ENCODE results near the gene ASXL2.

Gene ASXL2

DNA sequence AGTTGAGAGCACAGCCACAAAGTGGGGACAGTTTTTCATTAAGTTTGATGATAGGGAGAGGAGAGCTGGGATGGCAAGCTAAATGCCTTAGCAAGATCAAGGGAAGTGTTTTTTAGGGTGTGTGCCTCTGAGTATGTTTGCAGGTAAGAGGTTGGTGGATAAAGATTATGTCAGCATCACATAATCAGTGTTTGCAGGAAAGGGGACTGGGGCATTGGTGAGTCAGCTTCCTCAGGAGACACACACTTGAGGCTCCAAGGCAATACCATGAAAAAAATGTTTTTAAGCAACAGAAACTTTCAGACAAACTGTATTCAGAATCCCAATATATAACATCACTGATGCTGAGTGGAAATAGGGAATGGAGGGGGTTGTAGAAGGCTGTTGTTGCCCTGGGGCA is 179.5 kb downstream of the ASXL2 start:
- H3K9ac ChIP-seq (ENCODE audit: low read length): no peak overlapping the region
- H3K4me2 ChIP-seq (ENCODE audit: low read depth, low read length, poor library complexity, severe bottlenecking): no peak overlapping the region
- no peak overlapping the region for H2AFZ ChIP-seq (ENCODE audit: low read depth, low read length, severe bottlenecking)
- H4K20me1 ChIP-seq (ENCODE audit: low read depth, low read length): no peaks in the 10 kb centered on the region
- H3K79me2 ChIP-seq (ENCODE audit: insufficient read depth, low read length): no peaks in the 10 kb centered on the region
- no peak overlapping the region for H3K27ac ChIP-seq (ENCODE audit: low read depth, low read length)
- no peaks in the 10 kb centered on the region for H3K27me3 ChIP-seq (ENCODE audit: low read length)
- TF ChIP-seq, protein P1, sequence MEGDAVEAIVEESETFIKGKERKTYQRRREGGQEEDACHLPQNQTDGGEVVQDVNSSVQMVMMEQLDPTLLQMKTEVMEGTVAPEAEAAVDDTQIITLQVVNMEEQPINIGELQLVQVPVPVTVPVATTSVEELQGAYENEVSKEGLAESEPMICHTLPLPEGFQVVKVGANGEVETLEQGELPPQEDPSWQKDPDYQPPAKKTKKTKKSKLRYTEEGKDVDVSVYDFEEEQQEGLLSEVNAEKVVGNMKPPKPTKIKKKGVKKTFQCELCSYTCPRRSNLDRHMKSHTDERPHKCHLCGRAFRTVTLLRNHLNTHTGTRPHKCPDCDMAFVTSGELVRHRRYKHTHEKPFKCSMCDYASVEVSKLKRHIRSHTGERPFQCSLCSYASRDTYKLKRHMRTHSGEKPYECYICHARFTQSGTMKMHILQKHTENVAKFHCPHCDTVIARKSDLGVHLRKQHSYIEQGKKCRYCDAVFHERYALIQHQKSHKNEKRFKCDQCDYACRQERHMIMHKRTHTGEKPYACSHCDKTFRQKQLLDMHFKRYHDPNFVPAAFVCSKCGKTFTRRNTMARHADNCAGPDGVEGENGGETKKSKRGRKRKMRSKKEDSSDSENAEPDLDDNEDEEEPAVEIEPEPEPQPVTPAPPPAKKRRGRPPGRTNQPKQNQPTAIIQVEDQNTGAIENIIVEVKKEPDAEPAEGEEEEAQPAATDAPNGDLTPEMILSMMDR (IDR thresholded peaks at IDR 0.05; ENCODE audit: insufficient read depth, low read length, poor library complexity, severe bottlenecking): no peak
- TF ChIP-seq EZH2phosphoT487 (conservative IDR thresholded peaks at IDR 0.05; ENCODE audit: low read length): no peak
- H3K9me3 ChIP-seq (ENCODE audit: insufficient read depth, low read length): no peaks in the 10 kb centered on the region
- no peaks in the 10 kb centered on the region for H3K9me2 ChIP-seq (replicated peaks; ENCODE audit: insufficient read depth, low read length)
- H3K4me3 ChIP-seq (ENCODE audit: insufficient read depth, low read length, poor library complexity, severe bottlenecking): no peak overlapping the region
- H3F3A ChIP-seq (ENCODE audit: insufficient read depth): no peaks in the 10 kb centered on the region
- H3K36me3 ChIP-seq (ENCODE audit: low read length): no peaks in the 10 kb centered on the region

DNA sequence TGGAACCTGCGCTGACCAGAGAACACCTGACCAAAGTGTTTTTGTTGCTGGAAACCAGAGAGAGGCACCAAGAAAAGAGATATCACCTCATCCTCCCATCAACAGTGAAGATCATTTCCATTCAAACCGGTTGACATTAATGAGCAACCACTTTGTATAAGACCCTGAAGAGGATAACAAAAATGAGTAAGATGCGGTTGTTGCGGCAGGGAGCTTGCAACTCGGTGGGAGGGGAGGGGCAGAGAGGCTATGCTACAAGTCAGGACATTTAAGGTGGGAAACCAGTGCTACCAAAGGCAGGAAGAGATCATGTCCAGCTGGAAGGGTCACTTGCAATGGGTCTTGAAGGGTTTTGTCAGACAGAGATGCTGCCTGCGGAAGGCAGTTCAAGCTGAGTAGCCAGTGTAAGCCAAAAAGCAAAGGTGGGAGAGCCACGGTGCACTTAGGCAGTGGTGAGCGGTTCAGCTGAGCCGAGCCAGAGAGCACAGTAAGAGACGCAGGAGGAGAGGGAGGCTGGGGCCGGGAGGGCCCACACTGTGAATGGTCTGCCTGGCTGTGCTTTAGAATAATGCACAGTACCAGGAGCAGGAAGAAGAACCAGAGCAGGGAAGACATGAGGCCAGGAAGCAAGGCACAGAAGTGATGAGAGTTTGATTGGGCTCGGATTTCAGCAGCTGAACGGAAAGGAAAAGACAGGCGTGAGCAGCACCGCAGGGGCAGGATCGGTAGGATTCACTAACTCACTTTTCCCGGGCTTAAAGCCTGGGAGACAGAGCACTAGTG is 180.5 kb downstream of the ASXL2 start:
- H3K27me3 ChIP-seq (ENCODE audit: low read length): no peaks in the 10 kb centered on the region
- no peaks in the 10 kb centered on the region for H3K9me2 ChIP-seq (replicated peaks; ENCODE audit: insufficient read depth, low read length)
- H4K20me1 ChIP-seq (ENCODE audit: low read depth, low read length): no peaks in the 10 kb centered on the region
- no peaks in the 10 kb centered on the region for H3K79me2 ChIP-seq (ENCODE audit: insufficient read depth, low read length)
- TF ChIP-seq, protein P1 (IDR thresholded peaks at IDR 0.05; ENCODE audit: insufficient read depth, low read length, poor library complexity, severe bottlenecking): no peak
- TF ChIP-seq EZH2phosphoT487 (conservative IDR thresholded peaks at IDR 0.05; ENCODE audit: low read length): no peak
- no peak overlapping the region for H3K4me2 ChIP-seq (ENCODE audit: low read depth, low read length, poor library complexity, severe bottlenecking)
- no peak overlapping the region for H3K27ac ChIP-seq (ENCODE audit: low read depth, low read length)
- H3K36me3 ChIP-seq (ENCODE audit: low read length): no peaks in the 10 kb centered on the region
- no peak overlapping the region for H3K9ac ChIP-seq (ENCODE audit: low read length)
- H3K9me3 ChIP-seq (ENCODE audit: insufficient read depth, low read length): no peaks in the 10 kb centered on the region
- H3F3A ChIP-seq (ENCODE audit: insufficient read depth): no peaks in the 10 kb centered on the region
- no peak overlapping the region for H2AFZ ChIP-seq (ENCODE audit: low read depth, low read length, severe bottlenecking)
- no peak overlapping the region for H3K4me3 ChIP-seq (ENCODE audit: insufficient read depth, low read length, poor library complexity, severe bottlenecking)

DNA sequence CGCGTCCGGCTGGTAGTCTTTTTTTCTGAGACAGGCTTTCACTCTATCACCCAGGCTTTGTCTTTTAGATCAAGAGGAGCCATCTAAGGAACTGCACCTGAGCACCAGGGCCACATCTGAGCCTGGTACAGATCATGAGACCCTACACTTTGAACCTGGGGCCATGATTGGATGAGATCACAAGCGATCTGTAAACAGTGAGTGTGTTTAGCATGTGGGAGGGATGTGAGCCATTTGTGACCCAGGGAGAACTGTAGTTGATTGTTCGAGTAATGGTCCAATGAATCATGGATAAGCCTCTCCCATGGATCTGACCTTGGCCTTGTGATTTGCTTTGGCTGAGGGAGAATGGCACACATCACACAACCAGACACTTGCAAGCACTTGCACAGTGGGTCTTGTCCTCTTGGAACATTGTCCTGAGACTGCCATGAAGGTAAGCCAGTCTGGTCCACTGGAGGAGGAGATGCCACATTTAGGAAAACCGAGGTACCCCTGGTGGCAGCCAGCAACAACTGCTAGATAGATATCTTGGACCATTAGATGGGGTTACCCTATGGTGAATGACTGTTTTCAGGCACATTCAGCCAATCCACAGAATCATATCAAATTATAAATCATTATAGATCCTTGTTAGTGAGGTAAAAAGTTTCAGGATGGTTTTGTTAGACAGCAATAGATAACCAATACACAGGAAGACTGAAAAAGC is 185.4 kb downstream of the ASXL2 start:
- no peaks in the 10 kb centered on the region for H4K20me1 ChIP-seq (ENCODE audit: low read depth, low read length)
- no peaks in the 10 kb centered on the region for H3F3A ChIP-seq (ENCODE audit: insufficient read depth)
- H2AFZ ChIP-seq (ENCODE audit: low read depth, low read length, severe bottlenecking): no peak overlapping the region

More for the DNA sequence above, 185.4 kb downstream of the ASXL2 start:
- Histone ChIP-seq H3K9ac (ENCODE audit: low read length) (no peak overlapping the region), H3K27me3 (ENCODE audit: low read length) (no peaks in the 10 kb centered on the region), H3K79me2 (ENCODE audit: insufficient read depth, low read length) (no peaks in the 10 kb centered on the region), H3K4me2 (ENCODE audit: low read depth, low read length, poor library complexity, severe bottlenecking) (no peak overlapping the region), H3K9me3 (ENCODE audit: insufficient read depth, low read length) (no peaks in the 10 kb centered on the region), H3K27ac (ENCODE audit: low read depth, low read length) (no peak overlapping the region), H3K36me3 (ENCODE audit: low read length) (no peaks in the 10 kb centered on the region), H3K9me2 (replicated peaks; ENCODE audit: insufficient read depth, low read length) (no peaks in the 10 kb centered on the region), H3K4me3 (ENCODE audit: insufficient read depth, low read length, poor library complexity, severe bottlenecking) (no peak overlapping the region)
- TF ChIP-seq, protein P1 (IDR thresholded peaks at IDR 0.05; ENCODE audit: insufficient read depth, low read length, poor library complexity, severe bottlenecking): no peak
- TF ChIP-seq EZH2phosphoT487 (conservative IDR thresholded peaks at IDR 0.05; ENCODE audit: low read length): no peak
